WTC11 (cell line): ENCODE measurements around the gene GPR162.

Source experiments
- CTCF ChIP-seq: fragments of 200-600 bp; IDR thresholded peaks from 2 replicates; pipeline ENCODE4 v1.8.0; 2022; ENCODE audit warnings: antibody characterized with exemption
- ESRRA ChIP-seq: sonication (generic); formaldehyde crosslinking; IDR thresholded peaks from 2 replicates; pipeline ENCODE4 v1.8.1; 2022; ENCODE audit warnings: mild to moderate bottlenecking, missing genetic modification reagents, borderline replicate concordance
- NFE2L1 ChIP-seq: sonication (generic); formaldehyde crosslinking; IDR thresholded peaks from 2 replicates; pipeline ENCODE4 v1.8.1; 2023; ENCODE audit warnings: missing genetic modification reagents
- USF2 ChIP-seq: sonication (generic); formaldehyde crosslinking; IDR thresholded peaks from 2 replicates; pipeline ENCODE4 v1.8.1; 2023; ENCODE audit warnings: mild to moderate bottlenecking, missing genetic modification reagents, moderate library complexity
- ZSCAN18 ChIP-seq: fragments of 250-450 bp; sonication (Bioruptor Pico); IDR thresholded peaks from 2 replicates; pipeline ENCODE4 v2.1.2; 2022; ENCODE audit warnings: mild to moderate bottlenecking, moderate library complexity

GRCh38 chr12:6852651-6853354, 31.2 kb downstream of the GPR162 start:
- no peak for TF ChIP-seq CTCF
- TF ChIP-seq ESRRA (CRISPR knock-in tag) = no peak
- no peak for TF ChIP-seq USF2 (CRISPR knock-in tag)
- TF ChIP-seq NFE2L1 (CRISPR knock-in tag) = no peak
- no peak for TF ChIP-seq ZSCAN18
